ENCODE measurements around the gene GBGT1.
A peak's percentile ranks its signal among the peaks of the same experiment; 100 is the strongest.

GBGT1 gene

GRCh38 chr9:133160742-133161546, 2.8 kb downstream of the GBGT1 start:
- no peak for DNase-seq

GRCh38 chr9:133158695-133159094, 5.0 kb downstream of the GBGT1 start:
- DNase-seq, result no peak

DNA sequence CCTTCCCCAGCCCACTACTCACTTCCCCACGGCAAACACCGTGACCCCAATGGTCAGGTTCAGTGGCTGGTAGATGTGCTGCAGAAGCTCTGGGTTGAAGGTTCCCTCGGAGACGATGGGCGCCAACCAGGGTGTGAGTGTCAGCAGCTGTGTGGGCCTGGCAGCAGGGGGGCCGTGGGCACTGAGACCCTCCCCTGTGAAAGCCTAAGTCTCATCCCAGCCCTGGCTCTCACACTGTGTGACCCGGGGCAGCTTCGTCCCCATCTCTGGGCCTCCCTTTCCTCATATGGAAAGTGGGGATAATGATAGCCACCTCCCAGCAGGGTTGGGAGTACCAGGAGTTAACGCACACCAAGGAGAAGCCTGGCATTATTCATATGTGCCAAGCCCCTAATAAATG, 8.6 kb downstream of the GBGT1 start:
- DNase-seq, result no peak

DNA sequence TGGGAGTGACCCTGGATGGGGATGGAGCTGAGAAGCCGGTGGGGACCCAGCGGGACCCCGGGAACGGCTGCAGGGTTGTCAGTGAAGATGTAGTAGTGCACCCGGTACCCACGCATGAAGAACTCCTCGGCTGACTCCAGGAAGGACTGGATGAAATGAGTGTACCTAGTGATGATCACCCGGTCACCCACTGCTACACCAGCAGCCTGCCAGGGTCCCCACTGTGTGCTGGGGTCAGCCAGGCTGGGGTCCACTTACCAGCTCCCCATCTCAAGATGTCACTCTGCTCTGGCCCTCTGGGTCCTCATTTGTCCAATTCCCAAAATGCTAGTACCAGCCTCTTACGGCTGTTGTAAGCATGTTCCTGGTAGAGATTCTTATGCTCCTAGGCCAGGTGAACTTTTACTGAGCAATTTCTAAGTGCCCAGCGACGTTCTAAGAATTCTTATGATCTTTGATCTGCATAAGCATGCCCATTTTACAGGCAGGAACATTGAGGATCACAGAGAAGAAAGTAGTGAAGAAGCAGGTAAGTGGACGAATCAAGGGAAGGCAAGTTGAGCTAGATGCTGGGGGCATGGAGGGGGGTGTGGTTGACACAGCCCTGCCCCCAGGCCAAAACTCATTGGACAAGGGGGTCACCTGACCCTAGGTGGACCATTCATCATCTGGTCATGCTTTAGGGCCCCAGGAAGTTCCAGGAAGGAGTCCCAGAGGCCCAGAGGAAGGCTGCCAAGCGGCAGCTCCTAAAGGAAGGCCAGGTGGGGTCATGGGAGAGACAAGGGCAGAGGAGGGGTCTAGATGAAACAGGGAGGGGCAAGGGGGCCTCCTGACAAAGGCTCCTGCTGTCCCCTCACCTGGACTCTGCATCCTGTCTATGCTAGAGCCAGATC, 9.4 kb downstream of the GBGT1 start:
- DNase-seq, result no peak

- no peak for DNase-seq
Measured at GRCh38 chr9:133153227-133154096, 10.3 kb downstream of the GBGT1 start.

- no peak for DNase-seq
Measured at GRCh38 chr9:133151601-133152525, 11.9 kb downstream of the GBGT1 start.

- no peak for DNase-seq
Measured at GRCh38 chr9:133151041-133151440, 12.7 kb downstream of the GBGT1 start.

DNA sequence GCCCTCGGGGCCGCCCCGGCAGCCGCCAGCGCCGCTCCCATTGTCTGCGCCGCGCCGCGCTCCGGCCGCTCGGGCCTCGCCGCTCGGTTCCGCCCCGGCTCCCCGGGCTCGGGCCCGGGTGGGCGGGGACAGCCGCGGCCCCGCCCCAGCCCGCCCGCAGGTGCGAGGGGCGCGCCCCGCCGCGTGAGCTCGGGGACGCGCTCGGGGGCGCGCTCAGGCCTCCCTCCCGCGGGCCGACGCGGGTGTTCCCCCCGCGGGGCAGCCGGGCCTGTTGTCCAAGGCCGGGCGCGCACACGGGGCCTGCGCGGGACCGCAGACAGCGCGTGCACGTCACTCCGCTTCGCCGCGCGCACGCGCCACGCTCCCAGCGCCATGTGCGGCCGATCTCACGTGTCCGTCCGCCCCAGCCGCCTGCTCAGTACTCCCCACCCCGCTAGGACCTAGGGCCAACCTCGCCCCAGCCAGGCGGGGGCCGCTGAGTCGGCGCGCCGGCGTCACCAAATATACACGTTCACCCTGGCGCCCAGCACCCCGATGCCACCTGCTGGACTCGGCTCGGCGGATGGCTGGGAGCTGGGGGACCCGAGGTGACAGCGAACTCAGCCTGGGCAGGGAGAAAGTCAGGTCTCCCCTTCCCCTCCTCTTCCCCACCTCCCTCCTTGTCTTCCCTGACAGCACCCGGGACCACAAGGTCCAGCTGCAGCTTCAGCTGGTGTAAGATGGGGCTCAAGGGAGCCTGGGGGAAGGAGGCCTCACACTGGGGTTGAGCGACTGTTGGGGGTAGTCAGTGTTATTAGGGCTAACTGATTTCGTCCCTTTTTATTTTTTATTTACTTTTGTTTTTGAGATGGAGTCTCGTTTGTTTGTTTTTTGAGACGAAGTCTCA, 14.3 kb downstream of the GBGT1 start:
- peak; percentile 70 for DNase-seq

DNA sequence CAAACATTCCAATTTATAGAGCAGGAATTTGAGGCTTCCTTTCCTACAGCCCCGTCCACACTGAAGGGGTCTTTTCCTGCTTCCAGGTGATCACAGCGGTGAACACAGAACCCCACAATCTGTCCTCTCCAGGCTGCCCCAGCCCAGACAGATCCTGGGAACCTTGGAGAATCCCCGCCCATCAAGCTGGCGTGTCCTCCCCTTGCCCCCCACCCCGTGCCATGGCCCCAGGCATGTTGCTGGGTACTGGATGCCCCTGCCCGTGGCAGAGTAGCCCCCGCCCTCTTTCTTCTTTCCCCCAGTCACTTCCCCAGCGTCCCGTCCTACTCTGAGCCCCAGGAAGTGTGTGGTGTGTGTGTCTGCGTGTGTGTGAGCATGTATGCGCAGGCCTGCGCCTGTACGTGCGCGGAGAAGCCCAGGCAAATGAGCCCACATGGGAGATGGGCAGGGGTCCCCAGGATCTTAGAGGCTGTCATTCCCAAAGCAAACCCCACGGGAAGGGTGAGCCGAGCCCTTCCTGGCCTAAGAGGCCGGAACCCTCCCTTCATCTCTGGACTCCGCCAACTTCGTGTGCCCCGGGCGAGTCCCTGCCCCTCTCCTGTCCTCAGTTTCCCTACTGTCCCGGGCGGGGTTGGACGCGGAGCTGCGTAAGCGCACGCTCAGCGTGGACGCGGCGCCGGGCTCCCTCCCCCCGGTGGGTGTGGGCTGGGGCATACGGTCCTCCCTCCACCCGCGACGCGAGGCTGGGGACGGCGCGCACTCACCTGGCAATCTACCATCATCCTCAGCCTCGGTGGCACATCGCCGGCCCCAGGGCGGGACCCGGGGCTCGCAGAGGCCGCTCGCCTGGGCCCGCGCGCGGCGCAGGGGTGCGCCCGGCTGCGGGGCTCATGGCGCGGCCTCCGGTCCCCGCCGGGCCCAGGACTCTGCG, 15.2 kb downstream of the GBGT1 start:
- DNase-seq, result no peak

DNA sequence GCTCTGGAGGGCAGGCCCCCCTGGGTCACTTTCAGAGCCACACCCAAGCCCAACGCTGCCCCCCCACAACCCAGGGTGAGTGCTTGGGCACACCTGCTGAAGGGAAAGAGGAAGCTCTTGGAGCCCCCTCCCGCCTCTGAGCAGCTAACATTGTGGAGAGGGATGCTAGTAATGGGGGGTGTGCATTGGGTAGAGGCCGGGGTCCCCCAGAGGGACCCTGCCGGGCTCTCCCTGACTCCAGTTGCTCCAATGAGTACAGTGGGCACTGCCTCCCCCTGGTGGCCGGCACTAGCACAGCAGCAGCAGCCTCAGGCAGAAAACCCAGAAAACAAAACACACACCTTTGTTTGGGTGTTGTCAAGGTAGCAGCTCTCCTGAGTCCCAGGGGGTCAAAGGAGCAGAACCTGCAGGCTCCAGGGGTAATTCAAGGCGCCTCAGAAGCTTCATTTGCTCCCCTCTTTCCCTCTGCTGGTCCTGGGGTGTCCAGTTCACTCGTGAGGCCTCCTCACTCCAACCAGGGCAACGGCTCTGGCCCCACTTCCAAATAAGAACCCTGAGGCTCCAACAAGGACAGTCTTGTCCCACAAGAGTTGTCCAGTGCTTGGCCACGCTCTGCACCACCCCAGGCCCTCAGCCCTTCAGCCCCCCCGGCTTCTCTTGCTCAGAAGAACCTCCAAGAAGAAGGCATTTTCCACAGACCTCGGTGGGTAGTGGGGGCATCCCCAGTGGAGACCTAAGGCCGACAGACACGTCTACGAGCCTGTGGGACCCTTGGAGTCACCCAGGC, 16.1 kb downstream of the GBGT1 start:
- peak; percentile 59 for DNase-seq

DNA sequence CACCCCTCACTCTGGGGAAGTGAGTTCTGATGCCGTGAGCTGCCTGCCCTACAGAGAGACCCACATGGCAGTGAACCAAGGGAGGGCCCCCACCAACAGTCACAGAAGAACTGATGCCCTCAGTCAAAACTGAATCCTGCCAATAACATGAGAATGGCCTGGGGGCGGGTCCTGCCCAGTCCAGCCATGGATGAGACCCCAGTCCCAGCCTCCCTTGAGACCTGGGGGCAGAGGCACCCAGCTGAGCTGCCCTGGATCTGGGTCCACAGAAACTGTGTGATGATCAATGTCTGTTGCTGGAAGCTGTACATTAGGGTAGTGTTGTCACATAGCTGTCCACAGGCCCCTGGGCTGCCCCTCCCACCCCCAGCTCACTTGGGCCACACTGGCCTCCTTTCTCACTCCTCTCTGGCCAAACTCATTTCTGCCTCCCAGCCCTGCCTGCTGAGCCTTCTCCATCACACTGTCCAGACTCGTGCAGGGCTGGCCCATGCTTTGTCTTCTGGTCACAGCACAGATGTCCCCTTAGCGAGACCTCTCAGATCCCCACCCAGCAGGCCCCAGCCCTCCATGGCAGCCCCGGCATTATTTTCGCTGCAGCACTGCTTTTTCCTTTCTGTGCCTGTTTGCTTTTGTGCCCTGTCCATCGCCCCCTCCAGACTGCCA, 16.8 kb downstream of the GBGT1 start:
- DNase-seq, result no peak

DNA sequence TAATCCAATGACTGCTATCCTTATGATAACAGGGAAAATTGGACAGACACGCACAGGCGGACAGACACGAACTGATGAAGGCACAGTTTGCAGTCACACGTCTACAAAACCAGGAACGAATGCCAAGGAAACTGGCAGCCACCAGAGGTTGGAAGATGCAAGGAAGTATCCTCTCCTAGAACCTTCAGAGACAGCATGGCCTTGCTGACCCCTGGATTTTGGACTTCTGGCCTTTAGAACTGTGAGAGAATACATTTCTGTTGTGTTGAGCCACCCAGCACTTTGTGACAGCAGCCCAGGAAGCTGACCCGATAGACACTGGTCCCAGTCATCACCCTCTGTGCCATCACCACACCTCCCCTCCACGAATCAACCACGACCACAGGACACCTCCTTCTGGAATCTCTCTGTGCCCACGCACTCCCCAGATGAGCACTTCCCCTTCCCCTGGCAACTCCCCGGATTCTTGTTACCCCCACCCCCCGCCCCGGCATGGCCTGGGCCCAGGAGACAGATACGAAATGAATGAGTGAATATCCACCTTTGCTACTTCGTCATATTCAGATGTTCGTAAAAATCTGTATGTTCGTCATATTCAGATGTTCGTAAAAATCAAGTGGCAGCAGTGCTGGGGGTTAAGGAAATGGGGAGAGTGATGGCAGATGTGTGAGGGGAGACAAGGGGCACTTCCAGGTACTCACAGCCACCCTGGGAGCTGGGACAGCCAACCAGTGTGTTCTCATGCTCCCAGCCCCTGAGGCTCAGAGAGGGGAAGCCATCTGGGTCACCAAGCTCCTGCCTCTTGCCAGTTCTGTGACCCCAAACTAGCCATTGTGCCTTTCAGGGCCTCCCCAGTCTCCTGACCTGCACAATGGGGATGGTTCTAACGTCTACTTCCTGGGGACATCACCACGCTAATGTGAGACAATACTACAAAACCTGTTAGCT, 18.5 kb downstream of the GBGT1 start:
- no peak for DNase-seq

DNA sequence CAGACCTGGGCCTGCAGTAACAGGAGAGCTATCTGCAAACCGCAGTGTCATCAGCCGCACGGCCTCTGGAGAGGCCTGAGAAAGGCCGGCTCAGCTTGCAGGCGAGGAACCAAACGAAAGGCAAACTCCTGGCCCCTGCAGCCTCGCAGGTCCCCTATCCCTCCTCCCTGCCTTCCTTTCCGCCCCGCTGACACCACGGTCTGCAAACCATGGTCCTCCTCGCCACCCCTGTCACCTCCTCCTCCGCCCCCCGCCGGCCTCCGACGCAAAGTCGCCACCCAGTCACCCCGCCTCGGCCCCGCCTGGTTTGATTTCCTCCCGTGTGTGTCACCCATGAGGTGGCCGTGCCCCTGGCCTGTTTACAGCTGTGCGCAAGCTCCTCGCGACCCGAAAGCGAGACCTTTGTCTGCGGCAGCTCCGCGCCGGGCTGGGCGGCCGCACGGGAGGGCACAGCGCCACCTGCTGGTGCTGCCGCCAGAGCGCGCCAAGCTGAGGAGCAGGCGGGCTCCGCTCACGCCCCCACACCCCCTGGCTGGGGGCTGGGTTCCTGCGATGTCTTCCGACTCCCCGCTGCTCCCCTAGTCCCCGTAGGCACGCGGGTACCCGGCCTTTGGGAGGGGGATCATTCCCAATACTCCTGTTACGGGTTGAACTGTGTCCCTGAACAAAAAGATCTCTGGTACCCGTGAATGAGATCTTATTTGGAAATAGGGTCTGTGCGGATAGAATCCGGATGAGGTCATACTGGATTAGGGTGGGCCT, 19.4 kb downstream of the GBGT1 start:
- peak; percentile 44 for DNase-seq

- no peak for DNase-seq
Measured at GRCh38 chr9:133143639-133144141, 20.0 kb downstream of the GBGT1 start.

GRCh38 chr9:133142684-133143622, 20.8 kb downstream of the GBGT1 start:
- DNase-seq, result no peak
